GM21717 (cell line): Measurements from ENCODE around the gene BRME1.
"Not testable (repeated sequence)": the region's sequence is repeated elsewhere in the genome, so short reads cannot be mapped to it uniquely, and the experiment has no call there.

Source experiments
- ATAC-seq: cut with Tn5 transposase; IDR thresholded peaks from one replicate; pipeline ENCODE4 v1.9.1; 2021; ENCODE audit warnings: mild to moderate bottlenecking, moderate library complexity; ENCODE audit not compliant: unreplicated experiment

Gene BRME1

GRCh38 chr19:13929340-13929739 lies 23.4 kb upstream of the BRME1 start:
- no peak for ATAC-seq

DNA sequence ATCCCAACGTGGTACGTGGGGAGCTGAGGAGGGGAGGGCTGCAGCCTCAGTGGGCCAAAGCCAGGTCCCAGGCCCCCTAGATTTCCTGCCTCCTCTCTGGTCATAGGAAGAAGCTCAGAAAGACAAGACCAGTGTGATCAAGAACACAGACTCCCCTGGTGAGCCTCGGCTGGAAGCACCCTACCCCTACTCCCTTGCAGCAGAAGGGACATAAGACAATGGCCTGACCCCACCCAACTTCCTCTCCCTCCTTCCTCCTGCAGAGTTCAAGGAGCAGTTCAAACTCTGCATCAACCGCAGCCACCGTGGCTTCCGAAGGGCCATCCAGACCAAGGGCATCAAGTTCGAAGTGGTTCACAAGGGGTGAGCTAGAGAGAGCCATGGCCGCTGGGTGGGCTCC lies 20.8 kb upstream of the BRME1 start:
- ATAC-seq = no peak

DNA sequence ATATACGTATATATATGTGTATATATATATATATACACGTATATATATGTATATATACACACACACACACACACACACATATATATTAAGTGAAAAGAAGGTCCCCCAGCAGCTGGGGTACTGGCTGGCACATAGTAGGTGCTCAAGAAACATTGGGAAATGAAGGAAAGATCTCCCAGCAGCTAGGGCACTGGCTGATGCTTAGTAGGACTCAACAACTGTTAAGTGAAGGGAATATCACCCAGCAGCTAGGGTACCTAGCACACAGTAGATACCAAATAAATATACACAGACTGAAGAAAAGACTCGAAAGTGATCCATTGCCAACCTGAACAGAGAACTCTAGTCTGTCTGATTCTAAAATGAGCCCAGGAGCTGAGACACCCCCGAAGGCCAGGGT lies 20.1 kb upstream of the BRME1 start:
- no peak for ATAC-seq

DNA sequence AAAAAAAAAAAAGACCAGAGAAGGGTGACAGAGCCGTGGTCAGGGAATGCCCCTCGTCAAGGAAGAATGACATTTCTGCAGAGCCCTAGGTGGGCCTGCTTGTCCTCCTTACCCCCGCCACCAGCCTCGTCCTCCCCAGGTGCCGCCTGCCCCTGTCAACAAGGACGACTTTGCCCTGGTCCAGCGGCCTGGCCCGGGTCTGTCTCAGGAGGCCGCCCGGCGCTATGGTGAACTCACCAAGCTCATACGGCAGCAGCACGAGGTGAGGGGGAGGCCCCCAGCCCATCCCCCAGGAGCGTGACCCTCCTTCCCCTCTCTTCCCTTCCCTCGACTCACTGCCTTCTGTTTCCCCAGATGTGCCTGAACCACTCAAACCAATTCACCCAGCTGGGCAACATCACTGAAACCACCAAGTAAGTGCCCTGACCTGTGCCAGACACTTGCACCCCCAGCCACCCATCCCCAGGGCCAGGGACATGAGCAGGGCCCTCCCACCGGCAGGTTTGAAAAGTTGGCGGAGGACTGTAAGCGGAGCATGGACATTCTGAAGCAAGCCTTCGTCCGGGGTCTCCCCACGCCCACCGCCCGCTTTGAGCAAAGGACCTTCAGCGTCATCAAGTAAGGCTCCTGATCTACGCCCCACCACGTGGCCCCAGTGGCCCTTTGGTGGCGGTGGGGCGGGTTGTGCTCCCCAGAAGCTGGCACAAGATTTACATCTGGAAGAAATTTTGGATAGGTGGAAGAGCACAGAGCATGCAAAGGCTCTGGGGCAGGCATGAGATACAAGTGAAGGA lies 17.5 kb upstream of the BRME1 start:
- ATAC-seq = no peak

DNA sequence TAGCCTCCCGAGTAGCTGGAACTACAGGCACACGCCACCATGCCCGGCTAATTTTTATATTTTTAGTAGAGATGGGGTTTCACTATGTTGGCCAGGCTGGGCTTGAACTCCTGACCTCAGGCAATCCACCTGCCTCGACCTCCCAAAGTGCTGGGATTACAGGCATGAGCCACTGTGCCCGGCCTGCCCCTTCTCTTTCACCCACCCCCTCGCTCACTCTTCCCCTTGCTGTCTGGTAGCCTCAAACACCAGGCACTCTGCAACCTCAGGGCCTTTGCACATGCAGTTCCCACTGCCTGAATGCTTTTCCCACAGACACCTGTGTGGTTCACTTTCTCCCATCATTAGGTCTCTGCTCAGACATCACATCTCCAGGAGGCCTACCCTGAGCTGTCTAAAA lies 16.2 kb upstream of the BRME1 start:
- ATAC-seq = not testable (repeated sequence)

GRCh38 chr19:13920940-13921747 lies 15.2 kb upstream of the BRME1 start:
- ATAC-seq = no peak

GRCh38 chr19:13920524-13920923 lies 14.6 kb upstream of the BRME1 start:
- ATAC-seq = no peak

GRCh38 chr19:13918726-13919411 lies 13.0 kb upstream of the BRME1 start:
- no peak for ATAC-seq

GRCh38 chr19:13917888-13918406 lies 12.0 kb upstream of the BRME1 start:
- ATAC-seq = no peak

- no peak for ATAC-seq
Measured at GRCh38 chr19:13914777-13915176, 8.9 kb upstream of the BRME1 start.

DNA sequence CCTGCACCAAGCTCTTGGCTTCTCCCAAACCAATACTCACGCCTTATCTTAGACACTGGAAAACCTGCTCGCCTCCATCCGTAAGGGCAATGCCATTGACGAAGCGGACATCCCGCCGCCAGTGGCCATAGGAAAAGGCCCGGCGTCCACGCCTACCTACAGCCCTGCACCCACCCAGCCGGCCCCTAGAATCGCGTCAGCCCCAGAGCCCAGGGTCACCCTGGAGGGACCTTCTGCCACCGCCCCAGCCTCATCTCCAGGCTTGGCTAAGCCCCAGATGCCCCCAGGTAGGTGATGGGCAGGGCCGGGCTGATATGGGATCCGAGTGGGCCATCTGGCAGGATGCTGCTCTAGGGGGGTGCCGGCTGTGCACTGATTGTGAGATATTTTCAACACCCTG lies 7.4 kb upstream of the BRME1 start:
- no peak for ATAC-seq

GRCh38 chr19:13909430-13909829 lies 3.5 kb upstream of the BRME1 start:
- no peak for ATAC-seq

DNA sequence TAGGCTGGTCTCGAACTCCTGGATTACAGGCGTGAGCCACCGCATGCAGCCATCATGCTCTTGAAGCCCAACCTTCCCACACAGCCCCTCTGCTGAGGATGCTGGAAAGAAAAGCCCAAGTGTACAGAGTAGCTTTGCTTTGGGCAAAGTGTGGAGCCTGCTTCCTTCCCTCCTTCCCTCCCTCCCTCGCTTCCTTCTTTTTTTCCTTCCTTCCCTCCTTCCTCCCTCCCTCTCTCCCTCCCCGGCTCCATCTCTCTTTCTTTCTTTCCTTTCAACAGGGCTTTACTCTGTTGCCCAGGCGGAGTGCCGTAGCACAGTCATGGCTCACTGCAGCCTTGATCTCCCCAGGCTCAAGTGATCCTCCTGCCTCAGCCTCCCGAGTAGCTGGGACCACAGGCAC lies 2.8 kb upstream of the BRME1 start:
- ATAC-seq = no peak

DNA sequence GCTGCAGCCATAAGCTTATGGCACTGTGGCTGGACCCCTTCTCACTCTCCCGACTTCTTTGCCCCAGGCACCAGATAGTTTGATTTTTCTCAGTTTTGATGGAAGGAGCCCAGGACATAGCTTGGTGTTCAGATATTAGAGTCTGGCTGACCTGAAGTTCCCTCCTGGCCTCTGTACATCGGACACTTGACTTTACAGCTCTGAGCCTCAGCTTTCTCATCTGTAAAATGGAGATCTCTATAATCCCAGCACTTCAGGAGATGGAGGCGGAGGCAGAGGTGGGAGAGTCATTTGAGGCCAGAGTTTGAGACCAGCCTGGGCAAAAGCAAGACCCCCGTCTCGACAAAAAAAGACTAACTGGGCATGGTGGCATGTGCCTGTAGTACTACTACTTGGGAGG lies 993 bp upstream of the BRME1 start:
- ATAC-seq = no peak

- no peak for ATAC-seq
Measured at GRCh38 chr19:13906521-13906904, 596 bp upstream of the BRME1 start.

DNA sequence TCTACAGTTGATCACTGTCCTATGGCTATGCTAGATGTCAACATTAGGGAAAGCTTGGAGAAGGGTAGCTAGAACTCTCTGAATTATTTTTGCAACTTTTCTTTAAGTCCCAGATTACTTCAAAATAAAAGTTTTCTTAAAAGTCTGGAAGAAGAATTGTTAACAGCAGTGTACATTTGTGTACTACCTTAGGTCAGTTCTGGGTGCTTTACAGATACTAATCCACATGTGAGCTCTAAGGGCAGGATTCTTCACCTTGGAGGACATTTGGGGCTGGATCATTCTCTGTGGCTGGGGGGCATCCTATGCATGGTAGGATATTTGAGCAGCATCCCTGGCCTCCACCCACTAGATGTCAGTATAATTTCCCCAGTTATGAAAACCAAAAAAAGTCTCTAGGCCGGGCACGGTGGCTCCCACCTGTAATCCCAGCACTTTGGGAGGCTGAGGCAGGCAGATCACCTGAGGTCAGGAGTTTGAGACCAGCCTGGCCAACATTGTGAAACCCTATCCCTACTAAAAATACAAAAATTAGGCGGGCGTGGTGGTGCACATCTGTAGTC lies 2.8 kb downstream of the BRME1 start:
- ATAC-seq = no peak

- ATAC-seq = no peak
Measured at GRCh38 chr19:13899912-13900584, 5.9 kb downstream of the BRME1 start.

DNA sequence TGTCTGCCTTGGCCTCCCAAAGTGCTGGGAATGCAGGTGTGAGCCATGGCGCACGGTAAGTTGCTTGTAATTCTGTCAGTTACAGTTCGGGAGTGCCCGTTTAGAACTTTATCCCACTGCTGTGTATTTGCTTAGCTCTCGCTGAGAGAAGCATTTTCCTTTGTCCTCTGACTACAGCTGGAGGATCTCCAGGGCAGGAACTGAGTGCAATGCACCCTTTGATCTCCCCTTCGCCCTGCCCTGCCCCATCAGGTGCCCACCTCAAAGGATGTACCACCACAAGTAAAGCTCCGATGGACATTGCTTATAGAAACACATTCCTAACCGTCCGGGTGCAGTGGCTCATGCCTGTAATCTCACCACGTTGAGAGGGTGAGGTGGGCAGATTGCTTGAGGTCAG lies 6.5 kb downstream of the BRME1 start:
- ATAC-seq = no peak

- no peak for ATAC-seq
Measured at GRCh38 chr19:13896227-13896626, 9.7 kb downstream of the BRME1 start.

DNA sequence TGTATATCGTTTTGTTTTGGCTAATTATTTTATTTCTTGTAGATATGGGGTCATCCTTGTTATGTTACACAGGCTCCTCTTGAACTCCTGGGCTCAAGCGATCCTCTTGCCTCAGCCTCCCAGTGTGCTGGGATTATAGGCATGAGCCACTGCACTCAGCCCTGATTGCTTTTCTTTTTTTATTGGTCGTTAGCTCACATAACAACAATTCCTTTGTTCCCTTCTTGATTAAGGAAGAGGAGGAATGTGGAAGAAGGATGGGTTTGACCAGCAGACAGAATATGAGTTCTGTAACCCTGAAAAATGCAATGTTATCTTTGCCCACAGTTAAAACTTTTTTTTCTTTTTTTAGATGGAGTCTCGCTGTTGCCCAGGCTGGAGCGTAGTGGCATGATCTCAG lies 11.4 kb downstream of the BRME1 start:
- ATAC-seq = no peak

GRCh38 chr19:13892870-13893269 lies 13.0 kb downstream of the BRME1 start:
- ATAC-seq = no peak
